H1 (cell line): ENCODE data around the gene KBTBD12. TPM values are rescaled to one million over a fixed set of nuclear protein-coding genes. Genes with fewer than 3 reads are reported as not detected.

Source experiments
- ASH2L ChIP-seq: fragments of 200-600, 300-600 bp; sonication (generic); IDR thresholded peaks from one replicate; pipeline ENCODE4 v1.7.1; 2017; ENCODE audit warnings: low read length
- CBX5 ChIP-seq: fragments of 300-800, 300-1000 bp; sonication (generic); IDR thresholded peaks from 2 replicates; pipeline ENCODE4 v1.7.1; 2016; ENCODE audit warnings: antibody characterized with exemption, low read length, low read depth
- CHD2 ChIP-seq: IDR thresholded peaks from 2 replicates; pipeline ENCODE4 v1.6.1; 2012; ENCODE audit warnings: low read length, improper control_type of control experiment
- HDAC2 ChIP-seq, 2 experiments: fragments of 300-600 bp in 1 of 2; sonication (generic) in 1 of 2; IDR thresholded peaks; 2 replicates each; pipeline ENCODE4 v1.6.1; 2011 to 2012; ENCODE audit warnings: low read depth in 2 of 2, low read length in 2 of 2, mild to moderate bottlenecking in 2 of 2, moderate library complexity in 2 of 2, borderline replicate concordance in 1 of 2, inconsistent platforms in 1 of 2
- RBBP5 ChIP-seq: IDR thresholded peaks from 2 replicates; pipeline ENCODE4 v1.7.1; 2012; ENCODE audit warnings: low read depth, mild to moderate bottlenecking, inconsistent platforms, low read length, moderate library complexity, borderline replicate concordance
- polyA plus RNA-seq, 7 experiments: library from polyadenylated mRNA; depleted of rRNA in 3 of 7; stranded (reverse) in 5 of 7; unstranded in 2 of 7; fragments of >200 nt in 5 of 7; fragments of 200-250 nt in 2 of 7; gene quantifications; 1 replicate in 5 of 7; 2 replicates in 1 of 7; 4 replicates in 1 of 7; pipeline versions ENCODE4 v1.2.1 to v1.2.3, GENCODE V29; 2011 to 2013; ENCODE audit warnings: missing spikeins in 2 of 7, mixed read lengths in 2 of 7
- total RNA-seq: library from RNA; stranded (reverse); fragmentation: NEBNext Ultra II Directional; extraction: Animal tissue kit (Norgen Biotek cat#: 25700); gene quantifications from 2 replicates; pipeline ENCODE4 v1.2.1, GENCODE V29; 2021
- TF ChIP-seq, protein P1 (sequence below): fragments of 300-600 bp; sonication (generic); IDR thresholded peaks from 2 replicates; pipeline ENCODE4 v1.7.1; 2012; ENCODE audit warnings: low read length, moderate library complexity, mild to moderate bottlenecking, inconsistent platforms; ENCODE audit not compliant: insufficient replicate concordance
- TF ChIP-seq, protein P2 (sequence below), 3 experiments: IDR thresholded peaks; 1 replicate in 2 of 3; 2 replicates in 1 of 3; pipeline versions ENCODE4 v1.5.1 to v1.6.1; 2011; ENCODE audit warnings: low read length in 3 of 3, mild to moderate bottlenecking in 3 of 3, inconsistent platforms in 2 of 3, low read depth in 1 of 3, moderate library complexity in 1 of 3; ENCODE audit not compliant: insufficient read depth in 1 of 3; ENCODE audit errors: control extremely low read depth in 1 of 3

Gene KBTBD12
- total and polyA plus RNA-seq, 2 of the 8 experiments (the other 6 are each of a cell fraction or from before 2014, with no cell fraction given): 0.33 to 0.63 TPM

DNA sequence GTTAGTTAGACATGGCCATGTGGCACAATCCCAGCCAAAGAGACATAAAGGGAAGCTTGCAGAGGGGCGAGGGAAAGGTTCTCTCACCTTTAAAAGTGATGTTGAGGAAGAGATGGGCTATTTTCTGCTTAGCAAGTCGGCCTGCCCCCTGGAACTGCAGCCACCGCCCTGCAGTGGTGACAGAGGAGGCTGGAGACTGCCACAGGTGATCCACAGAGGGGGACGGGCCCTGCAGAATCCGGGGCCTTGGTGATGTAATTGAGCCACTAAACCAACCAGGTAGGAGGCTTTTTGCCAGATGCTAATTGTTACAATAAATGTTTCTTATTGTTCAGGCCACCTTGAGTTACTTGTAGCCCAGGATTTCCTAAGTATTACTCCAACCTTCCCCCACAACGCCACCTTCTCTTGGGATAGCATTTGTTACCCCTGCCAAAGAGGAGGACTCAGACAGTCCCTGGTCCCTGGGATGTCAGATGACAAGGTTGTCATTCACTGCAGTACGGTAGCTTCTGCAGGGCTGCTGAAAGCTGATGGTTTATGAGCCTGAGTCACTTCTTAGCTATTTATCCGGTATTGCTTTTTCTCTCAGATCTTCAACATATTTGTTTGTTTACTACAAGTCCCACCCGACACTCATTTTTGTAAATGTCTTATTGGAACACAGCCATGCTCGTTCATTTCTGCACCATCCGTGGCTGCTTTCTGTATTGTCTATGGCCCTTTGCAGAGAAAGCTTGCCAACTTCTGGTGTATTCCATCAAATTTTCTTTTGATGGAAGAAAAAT is 73.9 kb downstream of the KBTBD12 start (continued):
- TF ChIP-seq, protein P1, sequence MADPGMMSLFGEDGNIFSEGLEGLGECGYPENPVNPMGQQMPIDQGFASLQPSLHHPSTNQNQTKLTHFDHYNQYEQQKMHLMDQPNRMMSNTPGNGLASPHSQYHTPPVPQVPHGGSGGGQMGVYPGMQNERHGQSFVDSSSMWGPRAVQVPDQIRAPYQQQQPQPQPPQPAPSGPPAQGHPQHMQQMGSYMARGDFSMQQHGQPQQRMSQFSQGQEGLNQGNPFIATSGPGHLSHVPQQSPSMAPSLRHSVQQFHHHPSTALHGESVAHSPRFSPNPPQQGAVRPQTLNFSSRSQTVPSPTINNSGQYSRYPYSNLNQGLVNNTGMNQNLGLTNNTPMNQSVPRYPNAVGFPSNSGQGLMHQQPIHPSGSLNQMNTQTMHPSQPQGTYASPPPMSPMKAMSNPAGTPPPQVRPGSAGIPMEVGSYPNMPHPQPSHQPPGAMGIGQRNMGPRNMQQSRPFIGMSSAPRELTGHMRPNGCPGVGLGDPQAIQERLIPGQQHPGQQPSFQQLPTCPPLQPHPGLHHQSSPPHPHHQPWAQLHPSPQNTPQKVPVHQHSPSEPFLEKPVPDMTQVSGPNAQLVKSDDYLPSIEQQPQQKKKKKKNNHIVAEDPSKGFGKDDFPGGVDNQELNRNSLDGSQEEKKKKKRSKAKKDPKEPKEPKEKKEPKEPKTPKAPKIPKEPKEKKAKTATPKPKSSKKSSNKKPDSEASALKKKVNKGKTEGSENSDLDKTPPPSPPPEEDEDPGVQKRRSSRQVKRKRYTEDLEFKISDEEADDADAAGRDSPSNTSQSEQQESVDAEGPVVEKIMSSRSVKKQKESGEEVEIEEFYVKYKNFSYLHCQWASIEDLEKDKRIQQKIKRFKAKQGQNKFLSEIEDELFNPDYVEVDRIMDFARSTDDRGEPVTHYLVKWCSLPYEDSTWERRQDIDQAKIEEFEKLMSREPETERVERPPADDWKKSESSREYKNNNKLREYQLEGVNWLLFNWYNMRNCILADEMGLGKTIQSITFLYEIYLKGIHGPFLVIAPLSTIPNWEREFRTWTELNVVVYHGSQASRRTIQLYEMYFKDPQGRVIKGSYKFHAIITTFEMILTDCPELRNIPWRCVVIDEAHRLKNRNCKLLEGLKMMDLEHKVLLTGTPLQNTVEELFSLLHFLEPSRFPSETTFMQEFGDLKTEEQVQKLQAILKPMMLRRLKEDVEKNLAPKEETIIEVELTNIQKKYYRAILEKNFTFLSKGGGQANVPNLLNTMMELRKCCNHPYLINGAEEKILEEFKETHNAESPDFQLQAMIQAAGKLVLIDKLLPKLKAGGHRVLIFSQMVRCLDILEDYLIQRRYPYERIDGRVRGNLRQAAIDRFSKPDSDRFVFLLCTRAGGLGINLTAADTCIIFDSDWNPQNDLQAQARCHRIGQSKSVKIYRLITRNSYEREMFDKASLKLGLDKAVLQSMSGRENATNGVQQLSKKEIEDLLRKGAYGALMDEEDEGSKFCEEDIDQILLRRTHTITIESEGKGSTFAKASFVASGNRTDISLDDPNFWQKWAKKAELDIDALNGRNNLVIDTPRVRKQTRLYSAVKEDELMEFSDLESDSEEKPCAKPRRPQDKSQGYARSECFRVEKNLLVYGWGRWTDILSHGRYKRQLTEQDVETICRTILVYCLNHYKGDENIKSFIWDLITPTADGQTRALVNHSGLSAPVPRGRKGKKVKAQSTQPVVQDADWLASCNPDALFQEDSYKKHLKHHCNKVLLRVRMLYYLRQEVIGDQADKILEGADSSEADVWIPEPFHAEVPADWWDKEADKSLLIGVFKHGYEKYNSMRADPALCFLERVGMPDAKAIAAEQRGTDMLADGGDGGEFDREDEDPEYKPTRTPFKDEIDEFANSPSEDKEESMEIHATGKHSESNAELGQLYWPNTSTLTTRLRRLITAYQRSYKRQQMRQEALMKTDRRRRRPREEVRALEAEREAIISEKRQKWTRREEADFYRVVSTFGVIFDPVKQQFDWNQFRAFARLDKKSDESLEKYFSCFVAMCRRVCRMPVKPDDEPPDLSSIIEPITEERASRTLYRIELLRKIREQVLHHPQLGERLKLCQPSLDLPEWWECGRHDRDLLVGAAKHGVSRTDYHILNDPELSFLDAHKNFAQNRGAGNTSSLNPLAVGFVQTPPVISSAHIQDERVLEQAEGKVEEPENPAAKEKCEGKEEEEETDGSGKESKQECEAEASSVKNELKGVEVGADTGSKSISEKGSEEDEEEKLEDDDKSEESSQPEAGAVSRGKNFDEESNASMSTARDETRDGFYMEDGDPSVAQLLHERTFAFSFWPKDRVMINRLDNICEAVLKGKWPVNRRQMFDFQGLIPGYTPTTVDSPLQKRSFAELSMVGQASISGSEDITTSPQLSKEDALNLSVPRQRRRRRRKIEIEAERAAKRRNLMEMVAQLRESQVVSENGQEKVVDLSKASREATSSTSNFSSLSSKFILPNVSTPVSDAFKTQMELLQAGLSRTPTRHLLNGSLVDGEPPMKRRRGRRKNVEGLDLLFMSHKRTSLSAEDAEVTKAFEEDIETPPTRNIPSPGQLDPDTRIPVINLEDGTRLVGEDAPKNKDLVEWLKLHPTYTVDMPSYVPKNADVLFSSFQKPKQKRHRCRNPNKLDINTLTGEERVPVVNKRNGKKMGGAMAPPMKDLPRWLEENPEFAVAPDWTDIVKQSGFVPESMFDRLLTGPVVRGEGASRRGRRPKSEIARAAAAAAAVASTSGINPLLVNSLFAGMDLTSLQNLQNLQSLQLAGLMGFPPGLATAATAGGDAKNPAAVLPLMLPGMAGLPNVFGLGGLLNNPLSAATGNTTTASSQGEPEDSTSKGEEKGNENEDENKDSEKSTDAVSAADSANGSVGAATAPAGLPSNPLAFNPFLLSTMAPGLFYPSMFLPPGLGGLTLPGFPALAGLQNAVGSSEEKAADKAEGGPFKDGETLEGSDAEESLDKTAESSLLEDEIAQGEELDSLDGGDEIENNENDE: no peak
- no peak for TF ChIP-seq RBBP5
- TF ChIP-seq ASH2L: no peak
- TF ChIP-seq, protein P2, sequence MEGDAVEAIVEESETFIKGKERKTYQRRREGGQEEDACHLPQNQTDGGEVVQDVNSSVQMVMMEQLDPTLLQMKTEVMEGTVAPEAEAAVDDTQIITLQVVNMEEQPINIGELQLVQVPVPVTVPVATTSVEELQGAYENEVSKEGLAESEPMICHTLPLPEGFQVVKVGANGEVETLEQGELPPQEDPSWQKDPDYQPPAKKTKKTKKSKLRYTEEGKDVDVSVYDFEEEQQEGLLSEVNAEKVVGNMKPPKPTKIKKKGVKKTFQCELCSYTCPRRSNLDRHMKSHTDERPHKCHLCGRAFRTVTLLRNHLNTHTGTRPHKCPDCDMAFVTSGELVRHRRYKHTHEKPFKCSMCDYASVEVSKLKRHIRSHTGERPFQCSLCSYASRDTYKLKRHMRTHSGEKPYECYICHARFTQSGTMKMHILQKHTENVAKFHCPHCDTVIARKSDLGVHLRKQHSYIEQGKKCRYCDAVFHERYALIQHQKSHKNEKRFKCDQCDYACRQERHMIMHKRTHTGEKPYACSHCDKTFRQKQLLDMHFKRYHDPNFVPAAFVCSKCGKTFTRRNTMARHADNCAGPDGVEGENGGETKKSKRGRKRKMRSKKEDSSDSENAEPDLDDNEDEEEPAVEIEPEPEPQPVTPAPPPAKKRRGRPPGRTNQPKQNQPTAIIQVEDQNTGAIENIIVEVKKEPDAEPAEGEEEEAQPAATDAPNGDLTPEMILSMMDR (IDR thresholded peaks at IDR 0.05; ENCODE audit: control extremely low read depth in 1 of 3, insufficient read depth in 1 of 3, low read depth in 1 of 3, low read length in 3 of 3): no peak
- no peak for TF ChIP-seq CBX5
- TF ChIP-seq HDAC2 (IDR thresholded peaks at IDR 0.05; ENCODE audit: borderline replicate concordance in 1 of 2, low read depth in 2 of 2, low read length in 2 of 2): no peak
- TF ChIP-seq CHD2: no peak
